ENCODE data around the gene PROX2.

DNA sequence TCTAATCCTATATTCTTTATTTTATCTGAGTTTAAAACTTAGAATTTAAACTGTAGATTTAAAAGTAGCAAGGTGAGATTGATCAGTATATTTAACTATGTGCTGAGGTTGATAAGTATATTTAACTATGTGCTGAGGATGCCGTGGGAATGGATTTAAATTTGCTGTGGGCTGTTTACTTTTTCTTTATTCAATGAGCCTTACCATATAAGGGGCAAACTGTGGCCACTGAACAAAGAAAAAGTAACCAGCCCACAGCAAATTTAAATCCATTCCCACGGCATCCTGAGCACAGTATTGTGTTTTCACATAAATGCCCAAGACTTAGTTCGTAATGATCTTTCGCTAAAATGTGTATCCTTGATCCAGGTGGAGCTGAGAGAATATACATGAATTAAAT, 43.1 kb downstream of the PROX2 start:
- no peak for TF ChIP-seq POLR2A (IDR thresholded peaks at IDR 0.05; ENCODE audit: low read depth, low read length)
- no peak for TF ChIP-seq POLR2AphosphoS5 (IDR thresholded peaks at IDR 0.05; ENCODE audit: low read depth, low read length)
- no peak for TF ChIP-seq TAF1 (IDR thresholded peaks at IDR 0.05; ENCODE audit: low read depth, low read length)
- no peak for TF ChIP-seq SPI1 (IDR thresholded peaks at IDR 0.05; ENCODE audit: low read depth, low read length)
- TF ChIP-seq POU2F2 (IDR thresholded peaks at IDR 0.05; ENCODE audit: low read depth, low read length): no peak
- no peak for TF ChIP-seq PAX5 (IDR thresholded peaks at IDR 0.05; ENCODE audit: insufficient read depth, low read length, severe bottlenecking)

Measured in GM12891 (cell line).